ENCODE data around the gene PARD3B.

PARD3B gene

GRCh38 chr2:205566606-205567168 lies 1021.4 kb downstream of the PARD3B start:
- DNase-seq (ENCODE audit: low spot score) = no peak

- no peak for DNase-seq (ENCODE audit: low spot score)
These were observed 1023.3 kb downstream of the PARD3B start for GRCh38 chr2:205568620-205569019.

DNA sequence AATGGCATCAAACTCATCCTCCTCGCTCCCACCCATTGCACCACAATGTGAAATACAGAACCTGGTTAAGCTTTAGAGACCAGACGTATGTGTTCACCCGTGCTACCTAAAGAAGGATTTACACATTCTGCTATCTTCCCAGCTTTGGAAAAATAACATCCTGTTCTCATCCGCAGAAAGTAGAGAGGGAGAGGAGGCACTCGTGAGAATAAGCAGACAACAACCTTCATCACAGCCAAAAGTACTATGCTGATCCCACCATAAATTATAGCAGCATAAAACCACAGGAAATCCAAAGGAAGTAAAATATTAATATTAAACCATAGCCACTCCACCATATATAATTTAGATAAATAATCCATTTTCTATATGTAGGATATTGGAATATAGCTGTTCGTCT lies 1025.4 kb downstream of the PARD3B start:
- DNase-seq (ENCODE audit: low spot score) = no peak

DNA sequence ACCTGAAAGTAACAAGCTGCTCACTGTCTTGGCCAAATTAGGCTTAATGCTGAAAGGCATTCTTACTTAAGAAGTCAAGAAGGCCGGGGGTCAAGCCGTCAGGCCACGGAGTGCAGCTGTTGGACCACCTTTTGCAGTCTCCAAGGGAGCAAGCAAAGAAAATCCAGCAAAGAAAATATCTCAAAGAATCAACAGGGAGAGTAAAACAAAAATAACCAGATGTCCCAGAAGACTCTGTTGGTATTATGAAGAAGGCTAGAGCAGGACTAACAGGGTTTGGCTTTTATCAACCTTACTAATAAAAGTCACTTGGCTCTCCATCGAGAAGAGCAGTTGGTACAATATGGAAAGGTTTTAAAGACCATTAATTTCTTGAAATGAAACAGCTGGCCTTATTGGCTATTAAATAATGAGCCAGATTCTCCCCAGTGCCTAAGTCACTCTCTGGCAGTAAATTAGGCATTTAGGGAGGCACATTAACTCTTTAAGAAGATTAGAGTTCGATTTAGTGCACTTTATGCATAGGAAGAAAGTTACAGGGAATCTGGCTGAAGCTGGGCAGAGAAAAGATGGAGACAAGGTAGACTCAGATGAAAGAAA lies 1026.2 kb downstream of the PARD3B start:
- DNase-seq (ENCODE audit: low spot score) = no peak

- no peak for DNase-seq (ENCODE audit: low spot score)
These were observed 1028.7 kb downstream of the PARD3B start for GRCh38 chr2:205574001-205574400.

DNA sequence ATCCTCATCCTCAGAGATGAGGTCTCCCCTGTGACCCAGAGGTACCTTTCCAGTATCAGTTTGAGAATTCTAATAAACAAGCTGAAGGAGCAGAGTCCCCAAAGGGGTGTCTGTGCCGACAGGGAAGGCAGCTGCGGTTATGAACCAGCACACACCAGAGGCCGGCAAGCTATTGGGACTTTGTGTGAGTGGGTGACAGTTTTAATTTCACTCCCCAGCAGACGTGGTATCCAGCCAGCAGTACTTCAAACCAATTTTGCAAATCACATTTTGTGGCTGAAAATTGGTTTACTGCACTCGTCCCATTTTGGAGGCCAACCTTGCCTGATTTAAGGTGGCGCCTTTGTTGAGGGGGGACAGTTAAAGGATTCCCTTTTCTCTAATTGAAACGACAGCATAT lies 1034.1 kb downstream of the PARD3B start:
- DNase-seq (ENCODE audit: low spot score) = no peak

DNA sequence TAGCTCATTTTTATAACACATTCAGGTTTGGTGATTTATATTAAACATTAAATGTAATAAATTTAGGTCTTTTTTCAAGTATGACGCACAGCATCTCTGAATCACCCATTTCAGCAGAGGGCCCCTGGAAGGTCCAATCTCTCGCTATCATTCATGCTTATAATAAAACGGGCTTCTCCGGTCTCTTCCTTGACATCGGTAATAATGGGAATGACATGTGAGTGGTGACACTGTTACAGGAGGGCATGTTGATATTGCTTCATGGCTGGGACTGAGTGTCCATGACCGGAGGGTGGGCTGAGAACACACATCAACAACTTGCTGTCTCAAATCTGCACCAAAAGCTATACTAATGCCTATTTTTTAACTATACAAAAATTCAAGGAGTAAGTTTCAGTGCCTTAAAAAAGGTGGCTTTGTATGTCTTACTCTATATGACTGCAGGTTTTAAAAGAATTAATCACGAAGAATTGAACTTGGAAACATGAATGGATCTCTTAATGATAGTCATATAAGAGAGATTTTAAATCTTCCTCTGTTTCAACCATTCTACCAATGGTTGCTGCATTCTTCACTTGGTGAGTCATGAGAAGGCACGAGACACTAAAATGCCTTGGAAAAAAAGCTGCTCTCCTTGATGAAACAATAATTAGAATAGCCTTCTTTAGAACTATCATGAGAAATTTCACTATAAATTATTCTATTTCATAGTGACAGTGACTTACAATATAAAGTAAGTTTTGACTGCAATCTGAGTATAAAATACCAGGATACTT lies 1035.1 kb downstream of the PARD3B start:
- no peak for DNase-seq (ENCODE audit: low spot score)

DNA sequence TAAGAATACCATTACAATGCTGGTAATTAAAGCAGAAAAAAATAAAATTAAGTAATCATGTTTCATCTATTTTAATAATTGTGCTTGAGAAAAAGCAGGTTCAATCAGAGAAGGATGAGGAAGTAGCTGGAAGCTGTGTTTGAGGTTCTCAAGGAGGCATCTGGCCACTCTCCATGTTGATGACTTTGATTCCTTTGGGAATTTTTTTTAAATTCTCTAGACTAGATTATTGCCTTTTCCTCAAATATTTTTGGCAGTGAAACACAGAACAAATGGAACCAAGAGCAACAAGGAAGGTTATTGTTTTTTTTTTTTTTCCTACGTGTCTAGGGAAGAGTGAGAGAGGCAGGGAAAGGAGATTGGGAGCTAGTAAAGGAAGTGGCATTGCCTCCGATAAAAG lies 1037.1 kb downstream of the PARD3B start:
- no peak for DNase-seq (ENCODE audit: low spot score)

DNA sequence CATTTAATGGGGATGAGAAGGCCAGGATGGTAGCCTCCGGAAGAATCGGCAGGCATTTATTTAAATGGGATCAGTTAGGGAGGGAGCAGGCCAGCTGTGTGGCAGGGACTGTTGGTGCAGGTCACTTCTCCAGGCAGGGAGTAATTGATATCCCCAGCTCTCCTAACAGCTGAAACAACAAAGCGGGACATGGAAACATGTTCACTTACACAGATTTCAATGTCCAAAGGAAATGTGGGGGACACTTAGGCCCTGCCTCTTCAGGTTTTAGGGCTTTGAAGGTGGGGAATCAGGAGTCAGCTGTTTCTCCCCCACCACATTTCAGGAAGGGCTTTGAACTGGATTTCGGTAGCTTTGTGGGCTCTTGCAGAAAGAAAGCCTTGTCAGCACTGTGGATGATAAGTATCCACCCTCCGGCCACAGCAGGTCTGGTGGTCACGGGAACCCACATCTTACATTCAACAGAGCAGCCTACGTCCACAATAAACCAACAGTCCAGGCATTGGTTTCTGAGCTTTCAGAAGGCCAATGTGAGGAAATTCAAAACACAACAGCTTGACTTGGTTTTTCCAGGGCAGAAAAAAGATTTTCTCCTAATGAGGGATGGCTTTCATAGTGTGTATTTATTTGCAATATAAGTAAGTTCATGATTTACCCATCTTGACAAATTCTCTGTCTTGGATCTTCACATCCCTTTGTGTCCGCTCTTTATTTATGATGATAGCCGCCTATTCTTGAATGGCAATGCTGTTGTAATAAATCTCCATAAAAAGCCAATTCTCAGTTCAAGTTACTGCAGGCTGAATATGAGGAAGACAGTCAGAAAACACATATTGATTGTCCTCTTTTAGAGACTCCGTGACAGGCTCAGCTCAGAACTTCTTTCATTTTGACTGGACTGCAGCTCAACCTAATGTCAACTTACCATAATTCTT lies 1040.4 kb downstream of the PARD3B start:
- no peak for DNase-seq (ENCODE audit: low spot score)

- no peak for DNase-seq (ENCODE audit: low spot score)
These were observed 1041.4 kb downstream of the PARD3B start for GRCh38 chr2:205586626-205587025.

DNA sequence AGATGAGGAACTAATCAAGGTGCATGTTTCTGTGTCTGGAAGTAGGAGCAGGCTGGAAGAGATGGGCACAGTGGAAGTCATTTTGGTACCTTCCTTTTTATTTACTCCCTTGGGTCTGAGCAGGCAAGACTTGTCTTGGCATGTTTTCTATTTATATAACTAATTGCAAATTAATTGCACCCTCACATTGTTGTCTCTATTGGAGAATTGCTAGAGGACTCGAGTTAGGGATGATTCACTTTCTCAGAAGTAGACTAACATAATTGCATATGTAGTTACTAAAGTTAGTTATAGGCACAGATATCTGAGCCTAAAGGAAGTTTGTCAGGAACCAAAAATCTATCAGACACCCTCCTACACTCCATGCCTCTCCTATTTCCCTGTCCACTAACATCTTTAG lies 1044.2 kb downstream of the PARD3B start:
- DNase-seq (ENCODE audit: low spot score) = no peak

GRCh38 chr2:205590759-205591158 lies 1045.5 kb downstream of the PARD3B start:
- DNase-seq (ENCODE audit: low spot score) = no peak

- no peak for DNase-seq (ENCODE audit: low spot score)
These were observed 1048.6 kb downstream of the PARD3B start for GRCh38 chr2:205593891-205594290.

DNA sequence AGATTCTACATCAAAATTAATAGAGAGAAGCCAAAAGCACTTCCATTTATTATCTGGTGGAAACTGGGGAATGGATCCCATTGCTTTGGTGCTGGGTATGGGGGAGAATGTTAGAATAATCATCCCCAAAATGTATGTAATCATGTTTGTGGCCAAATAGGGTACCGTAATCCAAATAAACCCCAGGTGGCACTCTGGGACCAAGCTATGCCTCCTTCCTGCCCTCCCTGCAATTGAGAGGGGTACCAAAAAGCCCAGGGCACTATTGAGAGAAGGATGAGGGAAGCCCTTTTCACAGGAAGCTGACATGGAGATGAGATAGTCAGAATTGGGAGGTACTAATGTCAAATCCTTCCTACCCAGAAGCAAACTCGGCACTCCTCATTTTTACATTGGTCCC lies 1051.3 kb downstream of the PARD3B start:
- no peak for DNase-seq (ENCODE audit: low spot score)

DNA sequence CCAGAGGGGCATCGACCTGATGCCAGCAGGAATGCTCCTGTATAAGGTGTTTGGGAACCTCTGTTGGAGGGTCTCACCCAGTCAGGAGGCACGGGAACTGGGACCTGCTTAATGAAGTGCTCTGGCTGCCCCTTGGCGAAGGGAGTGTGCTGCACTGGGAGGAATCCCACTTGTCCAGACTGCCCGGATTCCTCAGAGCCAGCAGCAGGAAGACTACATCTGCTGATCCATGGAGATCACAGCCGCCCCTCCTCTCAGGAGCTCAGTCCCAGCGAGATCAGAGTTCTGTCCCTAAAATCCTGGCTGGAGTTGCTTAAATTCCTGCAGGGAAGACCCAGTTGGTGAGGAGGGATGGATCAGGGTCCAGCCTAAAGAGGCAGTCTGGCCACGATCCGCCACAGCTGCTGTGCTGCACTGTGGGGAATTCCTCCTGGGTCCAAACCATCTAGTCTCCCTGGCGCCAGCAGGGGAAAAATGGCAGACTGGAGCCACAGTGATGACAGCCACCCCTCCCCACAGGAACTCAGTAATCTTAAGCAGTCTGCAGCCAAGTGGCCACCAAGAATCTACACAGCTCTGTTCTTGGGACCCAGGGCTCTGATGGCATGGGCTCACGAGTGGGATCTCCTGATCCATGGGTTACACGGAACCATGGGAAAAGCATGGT lies 1060.5 kb downstream of the PARD3B start:
- DNase-seq (ENCODE audit: low spot score) = no peak

GRCh38 chr2:205607146-205607545 lies 1061.9 kb downstream of the PARD3B start:
- no peak for DNase-seq (ENCODE audit: low spot score)

DNA sequence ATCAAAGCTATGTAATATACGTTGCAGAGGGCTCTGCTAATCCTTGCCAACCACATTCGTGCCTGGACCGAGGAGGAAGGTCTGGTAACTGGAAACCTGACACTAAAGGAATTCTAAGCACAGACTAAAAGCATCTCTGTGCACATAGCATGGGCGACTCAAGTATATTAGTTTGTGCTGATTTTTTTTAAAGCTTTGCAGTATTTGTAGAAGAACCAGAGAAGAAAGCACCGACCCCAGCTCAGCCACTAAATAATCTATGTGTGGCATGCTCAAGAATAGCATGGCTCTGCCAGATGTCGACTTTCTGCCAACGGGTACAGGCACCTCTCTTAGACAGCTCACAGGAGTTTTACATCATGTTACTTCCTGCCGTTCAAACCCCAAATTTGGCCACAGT lies 1063.8 kb downstream of the PARD3B start:
- no peak for DNase-seq (ENCODE audit: low spot score)

GRCh38 chr2:205610437-205610836 lies 1065.2 kb downstream of the PARD3B start:
- no peak for DNase-seq (ENCODE audit: low spot score)

- no peak for DNase-seq (ENCODE audit: low spot score)
These were observed 1067.4 kb downstream of the PARD3B start for GRCh38 chr2:205612636-205613035.

DNA sequence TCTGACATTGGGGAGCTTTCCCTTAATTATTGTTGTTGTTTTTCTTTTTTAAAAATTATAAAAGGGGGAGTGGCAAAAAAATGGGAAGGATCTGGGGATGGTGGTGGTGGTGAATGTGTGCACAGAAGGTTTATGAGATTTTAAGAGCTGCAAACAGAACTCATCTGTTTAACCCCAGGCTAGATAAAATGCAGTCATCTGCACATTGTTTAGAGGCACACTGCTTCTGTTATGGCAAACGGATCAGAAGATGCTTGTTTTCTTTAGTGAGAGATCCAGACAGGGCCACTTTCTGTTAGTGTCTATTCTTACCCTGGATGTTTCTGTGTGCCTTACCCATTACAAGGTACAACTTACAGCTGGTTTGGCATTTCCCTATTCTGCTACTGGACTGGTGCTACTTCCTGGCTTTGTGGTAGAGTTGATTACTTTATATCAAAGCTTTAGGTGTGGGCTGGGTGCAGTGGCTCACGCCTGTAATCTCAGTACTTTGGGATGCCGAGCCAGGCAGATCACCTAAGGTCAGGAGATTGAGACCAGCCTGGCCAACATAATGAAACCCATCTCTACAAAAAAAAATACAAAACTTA lies 1068.8 kb downstream of the PARD3B start:
- DNase-seq (ENCODE audit: low spot score) = no peak

DNA sequence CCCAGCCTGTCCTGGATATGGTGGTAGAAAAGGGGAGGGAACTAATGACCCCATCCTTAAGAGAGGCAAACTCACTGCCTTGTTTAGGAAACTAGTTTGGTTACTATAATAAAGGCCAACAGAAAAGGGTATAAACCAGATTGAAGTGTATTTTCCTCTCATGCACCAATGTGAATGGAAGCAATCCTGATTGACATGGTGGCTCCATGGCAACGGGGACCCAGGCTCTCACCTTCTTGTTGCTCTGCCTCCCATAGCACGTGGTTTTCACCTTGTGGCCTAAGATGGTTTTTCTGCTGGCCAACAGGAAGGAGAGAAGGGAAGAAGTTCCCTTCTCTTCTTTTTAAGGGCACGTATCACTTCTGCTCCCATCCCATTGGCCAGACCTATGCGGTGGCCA lies 1069.7 kb downstream of the PARD3B start:
- no peak for DNase-seq (ENCODE audit: low spot score)

DNA sequence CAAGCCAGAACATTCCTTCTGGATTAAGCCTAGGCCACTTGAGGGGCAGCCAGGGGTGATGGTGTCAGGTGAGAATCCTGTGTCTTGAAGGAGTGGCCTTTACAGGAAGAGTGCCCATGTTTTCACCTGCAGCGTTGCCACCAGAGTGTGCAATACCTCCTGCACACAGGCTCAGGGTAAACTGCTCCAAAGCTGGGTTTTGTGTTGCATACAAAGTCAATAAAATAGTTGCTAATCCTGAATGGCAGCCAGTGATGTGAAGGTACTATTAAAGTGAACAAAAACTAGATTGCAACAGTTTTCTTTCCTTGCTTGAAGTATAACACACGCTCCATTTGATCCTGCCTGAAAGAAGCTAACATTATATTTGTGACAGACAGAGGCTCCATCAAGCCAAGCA lies 1072.6 kb downstream of the PARD3B start:
- no peak for DNase-seq (ENCODE audit: low spot score)

All from ecto neural progenitor cell (in vitro differentiated cells).